Naive thymus-derived CD8-positive, alpha-beta T cell (primary cell): ENCODE data around the gene XNDC1N. TPM values are rescaled to one million over a fixed set of nuclear protein-coding genes. Genes with fewer than 3 reads are reported as not detected.
"Not testable (repeated sequence)": the region's sequence is repeated elsewhere in the genome, so short reads cannot be mapped to it uniquely, and the experiment has no call there.

ENCODE experiments used
- ATAC-seq, 2 donors: fragments of 150-1000 bp; cut with Tn5 transposase in 1 of 2; sonication (Bioruptor Pico), chemical (Tn5 transposase) in 1 of 2; 1 replicate in 1 of 2; 2 replicates in 1 of 2; pipeline ENCODE4 v1.10.0; 2021; ENCODE audit warnings: mild to moderate bottlenecking in 2 of 2, moderate library complexity in 2 of 2
- POLR2A ChIA-PET: fragments of 350-600 bp; sonication (Branson Sonifier 250); formaldehyde crosslinking; loops from one replicate; lab custom pipeline; 2021; ENCODE audit warnings: antibody characterized with exemption; lab: Charles Lee
- DNase-seq, 10 donors: peaks; one replicate each; pipeline versions ENCODE4 v3.0.0 to v3.0.0-alpha.2; 2020 to 2022
- H3K27ac Mint-ChIP-seq, 10 donors: one replicate each; pipeline ENCODE4 v1.8.0; 2020 to 2022; ENCODE audit warnings: mild to moderate bottlenecking in 10 of 10, mixed read lengths in 10 of 10, moderate library complexity in 4 of 10, inconsistent platforms in 1 of 10
- H3K27me3 Mint-ChIP-seq, 5 donors: one replicate each; pipeline ENCODE4 v1.8.0; 2021 to 2022; ENCODE audit warnings: mixed read lengths in 5 of 5
- H3K36me3 Mint-ChIP-seq, 3 donors: one replicate each; pipeline ENCODE4 v1.8.0; 2020 to 2022; ENCODE audit warnings: mixed read lengths in 3 of 3, mild to moderate bottlenecking in 2 of 3, inconsistent platforms in 1 of 3
- H3K4me1 Mint-ChIP-seq, 4 donors: one replicate each; pipeline ENCODE4 v1.8.0; 2021 to 2022; ENCODE audit warnings: mixed read lengths in 4 of 4
- H3K4me3 Mint-ChIP-seq, 10 donors: one replicate each; pipeline ENCODE4 v1.8.0; 2020 to 2022; ENCODE audit warnings: mild to moderate bottlenecking in 10 of 10, mixed read lengths in 10 of 10, moderate library complexity in 6 of 10, inconsistent platforms in 1 of 10
- H3K9me3 Mint-ChIP-seq, 9 donors: one replicate each; pipeline ENCODE4 v1.8.0; 2020 to 2022; ENCODE audit warnings: mixed read lengths in 9 of 9, mild to moderate bottlenecking in 3 of 9, inconsistent platforms in 1 of 9, moderate library complexity in 1 of 9
- polyA plus RNA-seq, 3 donors: library from polyadenylated mRNA; unstranded; fragments of 300-500 nt; fragmentation: Illumina TruSeq; gene quantifications; one replicate each; pipeline ENCODE4 v1.2.3, GENCODE V29; 2021
- total RNA-seq, 8 experiments: library from RNA in 2 of 8; stranded (reverse) in 2 of 8; gene quantifications; one replicate each; pipeline ENCODE4 v1.2.3 and lab custom pipeline; 2021 to 2026

Gene XNDC1N
- total and polyA plus RNA-seq, 5 experiments from 2014 or later: 2.6 to 26.5 (median 7.4) TPM

- Mint-ChIP-seq H3K36me3 (peaks cover 0 to 11% (median 4%) of the 10 kb centered on the region in 3 donors), H3K9me3 (peaks cover 0 to 13% (median 2%) of the 10 kb centered on the region in 9 donors)
- H3K27ac Mint-ChIP-seq, POLR2A ChIA-PET, H3K27me3 Mint-ChIP-seq, DNase-seq, H3K4me1 Mint-ChIP-seq, H3K4me3 Mint-ChIP-seq, ATAC-seq: not testable (repeated sequence)
These were observed 39.1 kb downstream of the XNDC1N start for GRCh38 chr11:71889181-71889872.

- H3K4me3 Mint-ChIP-seq, POLR2A ChIA-PET, ATAC-seq, H3K27ac Mint-ChIP-seq, H3K9me3 Mint-ChIP-seq, H3K27me3 Mint-ChIP-seq, H3K4me1 Mint-ChIP-seq, DNase-seq: not testable (repeated sequence)
- peaks cover 0 to 11% (median 4%) of the 10 kb centered on the region in 3 donors for H3K36me3 Mint-ChIP-seq
These were observed 39.9 kb downstream of the XNDC1N start for GRCh38 chr11:71888335-71889010.

GRCh38 chr11:71885806-71886205 is 42.6 kb downstream of the XNDC1N start:
- DNase-seq, H3K9me3 Mint-ChIP-seq, H3K4me1 Mint-ChIP-seq, H3K4me3 Mint-ChIP-seq, H3K27me3 Mint-ChIP-seq, H3K27ac Mint-ChIP-seq, POLR2A ChIA-PET, ATAC-seq: not testable (repeated sequence)
- H3K36me3 Mint-ChIP-seq: peaks cover 0 to 22% (median 7%) of the 10 kb centered on the region in 3 donors

Other genes starting within 250 kb of the XNDC1N start
- gene DEFB108B, start 95.4 kb downstream of the XNDC1N start, total RNA-seq: not detected
- gene DEFB108B, start 95.4 kb downstream of the XNDC1N start, polyA plus RNA-seq: not detected
- gene DEFB131B, start 50.1 kb downstream of the XNDC1N start, total RNA-seq: not detected
- gene DEFB131B, start 50.1 kb downstream of the XNDC1N start, polyA plus RNA-seq: not detected
- 10 to 100 TPM; 26.1 to 32.0 TPM for gene RNF121, start 452 bp upstream of the XNDC1N start, total RNA-seq
- gene RNF121, start 452 bp upstream of the XNDC1N start, polyA plus RNA-seq: 1 to 10 TPM; 5.7 to 9.4 (median 7.7) TPM
- 10 to 100 TPM; 15.1 to 19.6 TPM for gene IL18BP, start 70.3 kb upstream of the XNDC1N start, total RNA-seq
- 10 to 100 TPM in 1 of 3 donors, 1 to 10 TPM in 2; 7.4 to 15.8 (median 8.6) TPM for gene IL18BP, start 70.3 kb upstream of the XNDC1N start, polyA plus RNA-seq
- 100 to 1,000 TPM; 436 to 442 TPM for gene NUMA1, start 151.9 kb upstream of the XNDC1N start, total RNA-seq
- 100 to 1,000 TPM in 1 of 3 donors, 10 to 100 TPM in 2; 12.0 to 119 (median 30.6) TPM for gene NUMA1, start 151.9 kb upstream of the XNDC1N start, polyA plus RNA-seq
- 1 to 10 TPM; 5.0 to 6.6 TPM for gene LRRC51, start 152.3 kb upstream of the XNDC1N start, total RNA-seq
- 1 to 10 TPM; 1.5 to 3.1 (median 2.5) TPM for gene LRRC51, start 152.3 kb upstream of the XNDC1N start, polyA plus RNA-seq
- 10 to 100 TPM; 66.8 to 68.6 TPM for gene LAMTOR1, start 174.7 kb upstream of the XNDC1N start, total RNA-seq
- gene LAMTOR1, start 174.7 kb upstream of the XNDC1N start, polyA plus RNA-seq: 10 to 100 TPM; 78.0 to 87.7 (median 78.6) TPM
- gene TOMT, start 177.3 kb upstream of the XNDC1N start, total RNA-seq: not detected
- not detected for gene TOMT, start 177.3 kb upstream of the XNDC1N start, polyA plus RNA-seq
- 10 to 100 TPM; 52.9 to 62.1 TPM for gene ANAPC15, start 184.1 kb upstream of the XNDC1N start, total RNA-seq
- 100 to 1,000 TPM in 1 of 3 donors, 10 to 100 TPM in 2; 81.7 to 102 (median 90.1) TPM for gene ANAPC15, start 184.1 kb upstream of the XNDC1N start, polyA plus RNA-seq
- gene FOLR3, start 207.1 kb upstream of the XNDC1N start, total RNA-seq: not detected
- gene FOLR3, start 207.1 kb upstream of the XNDC1N start, polyA plus RNA-seq: not detected